B cell (primary cell): ENCODE measurements around the gene FOLR1. TPM values are rescaled to one million over a fixed set of nuclear protein-coding genes. Genes with fewer than 3 reads are reported as not detected.

Source experiments
- ATAC-seq: fragments of 200-7000 bp; cut with Tn5 transposase; one replicate; pipeline ENCODE4 v1.10.0; 2021; ENCODE audit warnings: low read depth, mild to moderate bottlenecking, moderate number of reproducible peaks, moderate library complexity
- CTCF ChIA-PET: fragments of 350-600 bp; sonication (Branson Sonifier 250); formaldehyde crosslinking; loops from one replicate; lab custom pipeline; 2021; ENCODE audit warnings: antibody characterized with exemption, inconsistent platforms; lab: Charles Lee
- POLR2A ChIA-PET: fragments of 350-600 bp; sonication (Branson Sonifier 250); formaldehyde crosslinking; loops from one replicate; lab custom pipeline; 2021; ENCODE audit warnings: antibody characterized with exemption; lab: Charles Lee
- DNase-seq: peaks from one replicate; pipeline ENCODE4 v3.0.0; 2013
- H2AFZ ChIP-seq: 2 replicates; pipeline ENCODE4 v1.6.1; 2012; ENCODE audit warnings: mild to moderate bottlenecking, low read depth, low read length; ENCODE audit not compliant: insufficient read depth, poor library complexity, severe bottlenecking
- H3K27ac ChIP-seq, 2 donors: 1 replicate in 1 of 2; 2 replicates in 1 of 2; pipeline ENCODE4 v1.5.1; 2012 to 2013; ENCODE audit warnings: low read length in 2 of 2, mild to moderate bottlenecking in 2 of 2, moderate library complexity in 1 of 2
- H3K27me3 ChIP-seq, 4 experiments: fragments of 200-600 bp in 1 of 4; sonication (generic) in 1 of 4; replicated peaks in 1 of 4; 1 replicate in 2 of 4; 2 replicates in 2 of 4; pipeline versions ENCODE4 v1.6.1 to v1.7.0; 2013 to 2016; ENCODE audit warnings: low read length in 3 of 4, mild to moderate bottlenecking in 2 of 4, mixed read lengths in 1 of 4, moderate library complexity in 1 of 4; ENCODE audit not compliant: insufficient read depth in 4 of 4, control insufficient read depth in 3 of 4; ENCODE audit errors: control extremely low read depth in 1 of 4
- H3K36me3 ChIP-seq, 2 experiments: replicated peaks in 1 of 2; 1 replicate in 1 of 2; 2 replicates in 1 of 2; pipeline versions ENCODE4 v1.6.1 to v1.7.1; 2013; ENCODE audit warnings: low read length in 1 of 2; ENCODE audit not compliant: insufficient read depth in 2 of 2, control insufficient read depth in 1 of 2; ENCODE audit errors: control extremely low read depth in 1 of 2, extremely low read depth in 1 of 2
- H3K4me1 ChIP-seq, 2 donors: fragments of 200-600 bp in 1 of 2; sonication (generic) in 1 of 2; 1 replicate in 1 of 2; 2 replicates in 1 of 2; pipeline versions ENCODE4 v1.5.1 to v1.6.1; 2013 to 2017; ENCODE audit warnings: low read length in 2 of 2; ENCODE audit not compliant: control insufficient read depth in 2 of 2, insufficient read depth in 2 of 2
- H3K4me2 ChIP-seq: replicated peaks from 2 replicates; pipeline ENCODE3; 2012; ENCODE audit warnings: mild to moderate bottlenecking, low read depth, low read length; ENCODE audit not compliant: poor library complexity, severe bottlenecking
- H3K4me3 ChIP-seq, 5 experiments: fragments of 200-600 bp in 1 of 5; sonication (generic) in 1 of 5; 1 replicate in 3 of 5; 2 replicates in 2 of 5; pipeline versions ENCODE4 v1.5.1 to v1.7.0; 2011 to 2016; ENCODE audit warnings: low read length in 4 of 5, mild to moderate bottlenecking in 4 of 5, low read depth in 2 of 5, control low read depth in 1 of 5, moderate library complexity in 1 of 5; ENCODE audit not compliant: insufficient read depth in 1 of 5; ENCODE audit errors: control extremely low read depth in 1 of 5, extremely low read depth in 1 of 5
- H3K79me2 ChIP-seq: fragments of 200-600 bp; sonication (generic); one replicate; pipeline ENCODE4 v1.6.0; 2016; ENCODE audit warnings: low read length; ENCODE audit not compliant: control insufficient read depth, insufficient read depth
- H3K9ac ChIP-seq: fragments of 200-600 bp; sonication (generic); 2 replicates; pipeline ENCODE4 v1.6.1; 2017; ENCODE audit warnings: mild to moderate bottlenecking, low read length, moderate library complexity
- H3K9me3 ChIP-seq, 3 donors: one replicate each; pipeline versions ENCODE4 v1.6.1 to v1.7.1; 2013; ENCODE audit warnings: low read length in 2 of 3; ENCODE audit not compliant: control insufficient read depth in 2 of 3, insufficient read depth in 1 of 3; ENCODE audit errors: control extremely low read depth in 1 of 3
- H4K20me1 ChIP-seq: 2 replicates; pipeline ENCODE4 v1.6.0; 2012; ENCODE audit warnings: mild to moderate bottlenecking, low read length; ENCODE audit not compliant: insufficient read depth, control insufficient read depth, poor library complexity, severe bottlenecking
- H3K27ac Mint-ChIP-seq: one replicate; pipeline ENCODE4 v1.8.0; 2021; ENCODE audit warnings: mixed read lengths
- H3K27me3 Mint-ChIP-seq: one replicate; pipeline ENCODE4 v1.8.0; 2021; ENCODE audit warnings: mixed read lengths
- H3K4me1 Mint-ChIP-seq: one replicate; pipeline ENCODE4 v1.8.0; 2021; ENCODE audit warnings: mixed read lengths
- H3K4me3 Mint-ChIP-seq: one replicate; pipeline ENCODE4 v1.8.0; 2021; ENCODE audit warnings: mixed read lengths
- H3K9me3 Mint-ChIP-seq: one replicate; pipeline ENCODE4 v1.8.0; 2022; ENCODE audit warnings: mixed read lengths; ENCODE audit not compliant: insufficient read depth
- CTCF ChIP-seq: fragments of 200-600 bp; IDR thresholded peaks from one replicate; pipeline ENCODE4 v1.8.0; 2022; ENCODE audit warnings: antibody characterized with exemption, mild to moderate bottlenecking
- EZH2 ChIP-seq: IDR thresholded peaks from 2 replicates; pipeline ENCODE4 v1.6.1; 2012; ENCODE audit warnings: borderline replicate concordance, low read depth, mild to moderate bottlenecking, moderate library complexity, low read length; ENCODE audit not compliant: insufficient read depth, poor library complexity, severe bottlenecking
- WGBS: methylation state at CpG from one replicate; pipeline ENCODE4 v1.1.5; 2013; ENCODE audit warnings: missing lambda C conversion rate; ENCODE audit not compliant: insufficient coverage; 5-methylcytosine and 5-hydroxymethylcytosine counted together
- intact Hi-C: fragments of 100-400 bp; cut with micrococcal nuclease; formaldehyde crosslinking; loops from one replicate; pipeline ENCODE4 v1.10.0; 2022
- polyA plus RNA-seq: library from polyadenylated mRNA; depleted of rRNA; stranded (reverse); fragments of >200 nt; gene quantifications from 2 replicates; pipeline ENCODE4 v1.2.3, GENCODE V29; 2012
- total RNA-seq, 2 donors: library from RNA; stranded (reverse); fragments of 120-200 nt in 1 of 2; gene quantifications; 1 replicate in 1 of 2; 2 replicates in 1 of 2; pipeline versions ENCODE4 v1.2.3 to v1.2.4, GENCODE V29; 2013 to 2022

Gene FOLR1
- total and polyA plus RNA-seq, 2 donors (not counting 1 experiment from before 2014, with no cell fraction given): not detected

DNA sequence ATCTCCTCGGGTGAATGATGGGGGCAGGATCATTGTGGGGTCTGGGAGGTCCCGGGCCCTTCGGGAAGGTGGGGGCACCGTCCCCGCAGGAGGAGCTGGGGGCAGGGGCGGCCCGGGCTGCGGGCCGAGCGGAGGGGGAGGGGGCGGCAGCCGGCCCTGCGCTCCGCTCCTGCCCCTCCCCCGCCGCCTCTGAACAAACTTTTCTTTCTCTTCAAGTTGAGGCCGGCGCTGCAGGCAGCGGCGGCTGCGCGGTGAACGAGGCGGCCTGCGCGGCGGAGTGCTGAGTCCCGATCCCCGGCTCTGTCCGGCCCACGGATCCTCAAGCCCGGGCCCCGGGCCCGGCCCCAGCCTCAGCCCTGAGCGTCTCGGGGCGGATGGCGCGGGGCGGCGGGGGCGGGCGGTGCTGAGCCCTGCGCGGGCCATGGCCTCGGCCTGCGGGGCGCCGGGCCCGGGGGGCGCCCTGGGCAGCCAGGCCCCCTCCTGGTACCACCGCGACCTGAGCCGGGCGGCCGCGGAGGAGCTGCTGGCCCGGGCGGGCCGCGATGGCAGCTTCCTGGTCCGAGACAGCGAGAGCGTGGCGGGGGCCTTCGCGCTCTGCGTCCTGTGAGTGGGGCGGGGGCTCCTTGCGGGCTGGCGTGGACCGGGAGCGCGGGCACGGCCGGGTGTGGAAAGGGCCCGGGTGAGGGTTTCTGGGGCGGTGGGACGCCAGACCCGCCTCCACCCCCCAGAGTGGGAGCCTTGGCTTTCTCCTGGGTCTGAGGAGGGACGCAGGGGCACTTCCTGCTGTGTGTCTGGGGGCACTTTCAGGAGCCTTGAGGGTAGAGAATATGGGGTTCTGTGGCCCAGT, 32.8 kb downstream of the FOLR1 start, which contains the start of gene INPPL1:
INPPL1 (plus strand) TSS at position 204 of the 847 bp plus-strand sequence; CDS start at position 422, 218 bp downstream.
- Histone ChIP-seq H2AFZ (peak within 1 kb of the TSS; percentile 84), H3K4me1 (peaks cover 26 to 37% of the 10 kb centered on the region in 2 donors), H4K20me1 (no peaks in the 10 kb centered on the region), H3K4me2 (peak within 1 kb of the TSS; percentile 99), H3K9me3 (no peaks in the 10 kb centered on the region), H3K4me3 (peak within 1 kb of the TSS; percentile 75 to 91 (median 81)), H3K36me3 (peaks cover 0 to 15% of the 10 kb centered on the region in 2 experiments), H3K27me3 (no peaks in the 10 kb centered on the region), H3K79me2 (peaks cover 13% of the 10 kb centered on the region), H3K27ac (peak within 1 kb of the TSS; percentile 83 to 89), H3K9ac (peak within 1 kb of the TSS; percentile 81)
- no peak for TF ChIP-seq EZH2
- TF ChIP-seq CTCF: no peak
- Mint-ChIP-seq H3K27me3 (no peaks in the 10 kb centered on the region), H3K9me3 (no peaks in the 10 kb centered on the region), H3K27ac (peak within 1 kb of the TSS; percentile 95), H3K4me3 (peak within 1 kb of the TSS; percentile 94), H3K4me1 (peaks cover 42% of the 10 kb centered on the region)
- WGBS: under 1% methylated on average over 78 of the region's 81 CpGs
- POLR2A ChIA-PET: no interaction called here
- peak; percentile 63 for DNase-seq
- CTCF ChIA-PET: interaction anchor here (1.2 to 2.4 kb wide), 3 partner anchors 13 to 81 kb away, joined by 4 to 10 read pairs (median 7); no protein-coding TSS in a partner anchor
- intact Hi-C loops: loop anchor here (1.0 to 10.0 kb wide), 7 partner anchors 14 to 1758 kb away; partner anchors contain the start of genes ARAP1, ATG16L2, CLPB and FAM168A
- peak; percentile 1 for ATAC-seq
